ENCODE measurements around the gene PCMT1.
A peak's percentile ranks its signal among the peaks of the same experiment; 100 is the strongest.
"Not testable (repeated sequence)": the region's sequence is repeated elsewhere in the genome, so short reads cannot be mapped to it uniquely, and the experiment has no call there.

The PCMT1 gene

GRCh38 chr6:149823013-149823412 is 73.5 kb downstream of the PCMT1 start:
- DNase-seq = no peak

GRCh38 chr6:149825292-149825691 is 75.8 kb downstream of the PCMT1 start:
- DNase-seq = no peak

DNA sequence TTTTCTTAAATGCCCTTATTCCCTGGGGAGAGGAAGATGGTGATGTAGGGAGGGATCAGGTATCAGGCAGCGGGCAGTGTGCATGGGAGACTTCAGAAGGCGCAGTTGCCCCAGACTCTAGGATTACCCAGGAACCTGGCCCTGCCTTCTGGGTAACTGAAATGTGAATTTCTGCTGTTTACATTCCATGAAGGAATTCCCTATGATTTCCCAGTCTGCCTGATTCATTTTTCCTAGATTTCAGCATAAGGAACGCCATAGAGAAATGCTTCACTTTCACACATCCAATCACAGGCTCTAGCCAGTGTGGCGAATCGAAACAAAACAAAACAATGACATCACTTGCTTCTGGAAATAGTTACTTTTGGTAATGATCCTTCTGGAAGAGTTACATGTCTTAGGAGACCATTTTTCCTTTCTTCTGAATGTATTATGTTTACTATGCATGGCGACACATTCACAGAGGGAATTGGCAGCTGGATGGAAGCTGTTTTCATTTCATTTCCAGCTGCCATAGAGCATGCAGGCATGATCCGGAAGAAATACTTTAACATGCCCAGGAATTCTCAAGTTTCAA is 81.3 kb downstream of the PCMT1 start:
- DNase-seq = no peak

- DNase-seq = no peak
Measured at GRCh38 chr6:149831308-149831820, 81.8 kb downstream of the PCMT1 start.

DNA sequence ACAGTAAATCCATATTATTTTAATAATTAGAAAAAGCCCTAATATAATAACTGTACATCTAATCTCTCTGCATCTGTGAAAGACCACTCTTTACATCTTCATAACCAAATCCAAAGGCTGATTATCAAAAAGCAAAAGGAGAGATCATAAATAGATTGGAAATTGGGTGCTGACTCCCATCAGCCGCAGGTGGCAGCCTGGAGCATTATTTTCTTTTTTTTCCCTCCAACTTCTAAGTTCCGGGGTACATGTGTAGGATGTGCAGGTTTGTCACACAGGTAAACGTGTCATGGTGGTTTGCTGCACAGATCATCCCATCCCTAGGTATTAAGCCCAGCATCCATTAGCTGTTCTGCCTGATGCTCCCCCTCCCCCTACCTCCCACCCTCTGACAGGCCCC is 84.1 kb downstream of the PCMT1 start:
- no peak for DNase-seq

DNA sequence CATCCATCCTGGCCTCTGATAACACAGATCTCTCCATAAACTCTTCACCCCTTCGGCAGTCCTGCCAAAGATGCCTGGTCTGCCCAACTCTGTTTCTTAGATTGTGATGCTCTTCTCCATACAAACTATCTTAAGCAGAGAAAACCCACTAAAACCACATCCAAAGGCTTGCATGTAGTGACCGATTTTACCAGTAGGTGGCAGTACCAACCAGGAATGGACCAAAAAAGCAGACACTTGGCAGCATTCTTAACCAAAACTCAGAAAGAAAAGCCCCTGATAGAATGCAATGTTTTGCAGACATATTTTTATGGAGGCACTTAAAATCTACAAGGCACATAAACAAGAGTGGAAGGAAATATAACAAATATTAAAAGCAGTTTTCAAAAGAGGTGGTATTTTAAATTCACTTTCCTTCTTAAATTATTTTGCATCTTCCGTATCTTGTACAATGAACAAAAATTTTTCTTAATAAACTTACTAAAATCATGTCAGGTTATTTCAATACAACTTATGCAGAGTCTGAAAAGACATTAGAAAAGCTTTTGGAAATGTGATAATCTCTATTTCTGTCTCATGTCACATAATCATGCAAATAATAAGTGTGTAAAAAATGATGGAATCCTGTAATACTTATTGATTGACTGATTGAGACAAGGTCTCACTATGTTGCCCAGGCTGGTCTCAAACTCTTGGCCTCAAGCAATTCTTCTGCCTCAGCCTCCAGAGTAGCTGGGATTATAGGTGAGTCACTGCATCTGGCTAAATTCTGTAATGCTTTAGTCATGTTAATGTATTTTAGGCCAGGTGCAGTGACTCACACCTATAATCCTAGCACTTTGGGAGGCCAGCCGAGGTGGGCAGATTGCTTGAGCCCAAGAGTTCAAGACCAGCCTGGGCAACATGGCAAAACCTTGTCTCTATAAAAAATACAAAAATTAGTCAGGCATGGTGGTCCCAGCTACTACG is 85.3 kb downstream of the PCMT1 start:
- peak; percentile 6 for DNase-seq

DNA sequence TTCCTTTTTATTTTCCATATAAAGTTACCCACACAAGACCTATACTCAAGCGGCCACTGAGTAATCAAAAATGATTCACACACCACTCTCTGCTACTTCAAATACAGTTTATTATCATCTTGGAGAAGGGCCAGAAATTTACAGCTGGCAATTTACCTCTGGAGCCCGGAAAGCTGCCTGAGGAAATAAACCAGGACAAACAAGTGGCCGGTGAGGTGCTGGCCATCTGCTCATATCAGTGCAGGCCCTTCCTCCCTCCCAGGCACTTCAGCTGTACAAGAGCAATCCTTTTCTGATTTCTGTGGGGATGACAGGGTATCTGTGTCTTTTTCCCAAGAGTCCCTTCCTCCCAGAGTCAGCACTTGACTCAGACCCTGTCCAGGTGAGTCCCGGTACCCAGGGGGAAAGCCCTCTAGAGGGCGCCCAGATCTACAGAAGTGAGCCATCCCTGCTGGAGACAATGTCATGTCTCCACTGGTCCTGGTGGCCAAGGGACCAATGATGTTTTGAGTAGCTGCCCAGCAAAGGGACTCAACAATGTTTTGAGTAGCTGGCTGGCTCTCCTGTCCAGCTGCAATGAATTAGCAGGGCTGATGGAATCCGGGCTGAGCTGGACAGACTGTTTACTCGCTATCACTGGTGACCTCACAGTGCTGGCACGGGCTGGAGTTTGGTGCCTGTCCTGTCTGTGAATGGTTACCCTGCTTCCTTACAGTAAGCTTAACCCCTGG is 91.0 kb downstream of the PCMT1 start:
- peak; percentile 93 for DNase-seq

DNA sequence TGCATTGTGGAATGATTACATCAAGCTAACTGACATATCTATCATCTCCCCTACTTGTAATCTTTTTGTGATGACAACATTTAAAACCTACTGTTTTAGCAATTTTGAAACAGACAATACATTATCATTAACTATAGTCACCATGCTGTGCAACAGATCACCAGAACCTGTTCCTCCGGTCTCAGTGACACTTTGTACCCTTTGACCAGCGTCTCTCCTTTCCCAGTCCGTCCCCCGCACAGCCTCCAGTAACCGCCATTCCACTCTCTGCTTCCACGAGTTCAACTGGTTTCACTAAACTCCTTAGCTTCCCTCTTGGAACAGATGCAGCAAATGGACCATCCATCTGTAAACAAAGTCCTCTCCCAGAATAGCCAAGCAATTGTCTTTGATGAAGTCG is 92.8 kb downstream of the PCMT1 start:
- no peak for DNase-seq

GRCh38 chr6:149843051-149843633 is 93.6 kb downstream of the PCMT1 start:
- no peak for DNase-seq

DNA sequence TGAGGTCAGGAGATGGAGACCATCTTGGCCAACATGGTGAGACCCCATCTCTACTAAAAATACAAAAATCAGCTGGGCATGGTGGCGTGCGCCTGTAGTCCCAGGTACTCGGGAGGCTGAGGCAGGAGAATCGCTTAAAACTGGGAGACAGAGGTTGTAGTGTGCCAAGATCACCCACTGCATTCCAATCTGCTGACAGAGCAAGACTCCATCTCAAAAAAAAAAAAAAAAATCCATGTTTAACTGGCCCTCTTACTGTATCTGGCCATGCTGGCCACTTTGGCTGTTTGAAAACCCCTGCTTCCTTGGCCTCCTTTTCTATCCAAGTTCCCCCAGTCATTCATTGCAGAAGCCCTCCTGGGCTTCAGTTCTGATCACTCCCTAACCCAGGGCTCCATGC is 94.5 kb downstream of the PCMT1 start:
- DNase-seq = not testable (repeated sequence)

DNA sequence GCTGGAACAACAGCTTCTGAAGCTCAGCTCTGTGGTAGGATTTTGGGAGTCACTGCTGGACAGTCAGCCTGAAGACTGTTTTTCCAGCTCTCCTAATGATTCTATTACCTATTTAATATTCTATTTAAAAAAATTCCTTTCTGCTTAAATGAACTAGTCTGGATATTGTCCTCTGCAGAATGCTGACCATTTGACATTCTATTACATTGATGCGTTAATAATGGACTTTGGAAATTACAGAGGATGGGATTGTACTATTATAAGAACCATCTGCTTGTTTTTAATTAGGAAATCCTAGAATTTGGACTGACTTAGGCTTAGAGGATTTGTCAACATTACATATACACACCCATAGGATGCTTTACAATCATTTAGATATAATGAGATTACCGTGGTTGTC is 94.9 kb downstream of the PCMT1 start:
- no peak for DNase-seq

- DNase-seq = no peak
Measured at GRCh38 chr6:149845549-149845948, 96.0 kb downstream of the PCMT1 start.

- DNase-seq = peak; percentile 28
Measured at GRCh38 chr6:149846321-149846720, 96.8 kb downstream of the PCMT1 start.

- DNase-seq = no peak
Measured at GRCh38 chr6:149847939-149848267, 98.4 kb downstream of the PCMT1 start.

DNA sequence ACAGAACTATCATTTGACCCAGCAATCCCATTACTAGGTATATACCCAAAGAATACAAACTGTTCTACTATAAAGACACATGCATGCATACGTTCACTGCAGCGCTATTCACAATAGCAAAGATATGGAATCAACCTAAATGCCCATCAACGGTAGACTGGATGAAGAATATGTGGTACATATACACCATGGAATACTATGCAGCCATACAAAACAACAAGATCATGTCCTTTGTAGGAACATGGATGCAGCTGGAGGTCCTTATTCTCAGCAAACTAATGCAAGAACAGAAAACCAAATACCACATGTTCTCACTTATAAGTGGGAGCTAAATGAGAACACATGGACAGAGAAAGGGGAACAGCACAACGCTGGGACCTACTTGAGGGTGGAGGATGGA is 98.8 kb downstream of the PCMT1 start:
- DNase-seq = not testable (repeated sequence)

DNA sequence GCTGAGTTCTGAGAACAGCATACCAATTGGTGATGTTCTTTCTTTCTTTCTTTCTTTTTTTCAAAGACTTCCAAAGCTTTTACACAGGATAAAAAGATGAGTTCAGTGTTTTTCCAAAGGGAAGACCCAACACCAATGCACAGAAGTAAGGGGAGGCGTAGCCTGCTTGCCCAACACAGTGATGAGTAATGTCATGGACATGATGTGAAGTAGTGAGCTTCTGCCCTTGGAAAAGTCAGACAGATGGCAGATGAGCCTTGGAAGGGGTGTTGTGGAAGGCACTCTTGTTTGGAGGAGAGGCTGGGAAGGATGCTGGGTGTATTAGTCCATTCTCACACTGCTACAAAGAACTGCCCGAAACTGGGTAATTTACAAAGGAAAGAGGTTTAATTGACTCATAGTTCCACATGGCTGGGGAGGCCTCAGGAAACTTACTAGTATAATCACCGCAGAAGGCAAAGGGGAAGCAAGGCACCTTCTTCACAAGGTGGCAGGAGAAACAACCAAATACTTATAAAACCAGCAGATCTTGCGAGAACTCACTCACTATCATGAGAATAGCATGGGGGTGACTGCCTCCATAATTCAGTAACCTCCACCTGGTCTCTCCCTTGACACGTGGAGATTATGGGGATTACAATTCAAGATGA is 102.0 kb downstream of the PCMT1 start:
- DNase-seq = no peak

DNA sequence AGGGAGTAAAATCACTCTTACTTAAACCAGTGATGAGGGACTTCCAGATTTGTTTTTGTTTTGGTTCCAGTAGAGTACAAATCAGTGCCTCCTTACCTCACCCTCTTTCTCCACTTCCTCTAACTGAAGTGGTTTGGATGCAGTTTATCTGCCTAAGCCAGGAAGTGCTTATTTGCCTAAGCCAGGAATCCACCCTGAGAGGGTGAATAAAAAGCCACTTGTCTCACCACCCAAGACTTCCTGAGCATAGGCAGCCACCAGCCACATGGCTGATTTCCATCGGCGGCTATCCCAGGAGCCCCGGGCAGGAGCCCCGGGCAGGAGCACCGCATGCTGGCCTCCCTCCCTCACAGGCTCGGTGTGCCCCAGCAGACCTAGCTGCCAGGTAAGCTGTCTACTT is 102.6 kb downstream of the PCMT1 start:
- no peak for DNase-seq

DNA sequence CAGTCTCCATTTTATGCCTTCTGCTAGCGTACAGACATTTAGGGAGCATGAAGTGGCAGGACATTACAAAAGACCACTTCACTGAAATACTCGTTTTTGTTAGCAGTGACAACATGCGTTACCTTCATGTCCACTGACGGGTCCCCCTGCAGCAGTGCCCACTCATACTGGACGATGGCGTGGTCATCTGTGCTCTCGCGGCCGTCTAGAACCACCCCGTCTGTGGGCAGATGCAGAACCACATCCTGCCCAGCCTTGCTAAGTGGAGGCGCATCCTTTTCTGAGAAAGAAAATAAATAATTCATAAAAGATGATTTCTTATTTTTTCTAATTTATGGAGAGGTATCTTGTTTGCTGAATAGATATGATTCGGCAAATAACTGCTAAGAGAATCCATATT is 103.3 kb downstream of the PCMT1 start:
- DNase-seq = no peak

DNA sequence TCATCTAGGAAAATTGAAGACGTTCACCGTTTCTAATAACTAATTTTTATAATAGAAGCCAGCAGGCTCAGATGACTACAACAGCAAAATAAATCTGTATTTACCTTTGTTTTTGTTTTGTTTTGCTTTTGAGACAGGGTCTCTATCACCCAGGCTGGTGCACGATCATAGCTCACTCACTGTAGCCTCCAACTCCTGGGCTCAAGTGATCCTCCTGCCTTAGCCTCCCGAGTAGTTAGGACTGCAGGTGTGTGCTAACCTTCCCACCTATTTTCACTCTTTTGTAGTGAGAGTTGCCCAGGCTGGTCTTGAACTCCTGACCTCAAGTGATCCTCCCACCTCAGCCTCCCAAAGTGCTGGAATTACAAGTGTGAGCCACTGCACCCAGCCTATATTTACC is 104.5 kb downstream of the PCMT1 start:
- not testable (repeated sequence) for DNase-seq

- no peak for DNase-seq
Measured at GRCh38 chr6:149854532-149854931, 105.0 kb downstream of the PCMT1 start.

DNA sequence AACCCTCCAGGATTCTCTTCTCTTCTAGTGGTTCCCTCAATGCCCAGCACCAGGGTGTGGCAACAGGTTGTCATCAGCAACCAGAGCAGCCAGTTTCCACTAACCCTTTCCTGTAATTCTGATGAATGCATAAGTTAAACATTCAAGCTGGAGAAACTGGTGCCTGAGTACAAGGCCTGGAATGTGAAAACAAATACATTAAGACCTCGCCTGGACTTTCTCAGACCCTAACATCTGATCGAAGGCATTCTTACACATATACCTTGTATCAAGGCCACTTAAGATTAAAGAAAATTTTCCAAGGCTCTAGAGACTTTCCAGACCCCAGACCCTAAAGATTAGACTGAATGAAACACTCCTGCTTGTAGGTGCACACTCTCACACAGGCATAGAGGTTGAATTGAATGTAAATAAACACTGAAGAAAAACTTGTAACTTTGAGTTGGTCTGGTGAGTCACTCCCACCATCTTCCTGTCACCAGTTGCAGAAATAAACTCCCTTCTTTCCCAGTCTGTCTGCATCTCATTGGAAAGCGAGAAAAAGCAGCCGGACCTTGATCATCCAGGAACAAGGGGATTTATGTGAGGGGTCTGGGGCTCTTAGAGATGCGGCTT is 105.6 kb downstream of the PCMT1 start:
- DNase-seq = no peak

GRCh38 chr6:149855741-149856140 is 106.2 kb downstream of the PCMT1 start:
- DNase-seq = no peak

All from NCI-H1105 (cell line).